ENCODE results near the gene PTPRT. TPM values are rescaled to one million over a fixed set of nuclear protein-coding genes. Genes with fewer than 3 reads are reported as not detected.

The PTPRT gene
- total and polyA plus RNA-seq, 2 of the 13 experiments (the other 11 are each of a cell fraction or from before 2014, with no cell fraction given): under 0.01 to 0.09 TPM

GRCh38 chr20:42656130-42656529 lies 533.6 kb downstream of the PTPRT start (continued):
- TF ChIP-seq CERS6 (CRISPR knock-in tag; IDR thresholded peaks at IDR 0.05): no peak
- no peak for TF ChIP-seq ZNF83 (CRISPR knock-in tag; IDR thresholded peaks at IDR 0.05; ENCODE audit: borderline replicate concordance)
- TF ChIP-seq ZNF335 (CRISPR knock-in tag; IDR thresholded peaks at IDR 0.05): no peak
- TF ChIP-seq ZNF138 (CRISPR knock-in tag; IDR thresholded peaks at IDR 0.05; ENCODE audit: low read depth): no peak

- in situ Hi-C loops (cut with HindIII; ENCODE audit: extremely low pct_ligation_motif_present, low pct_unique_long_range_greater_than_20kb) (no loop called here), intact Hi-C loops (cut with micrococcal nuclease; ENCODE audit: unreplicated experiment) (no loop called here)
- ChIA-PET CTCF (ENCODE audit: low intra/inter-chr PET ratio, low total read pairs) (no interaction called here), POLR2A (no interaction called here)
- Histone ChIP-seq H3K4me1 (ENCODE audit: insufficient read depth, low read length) (no peaks in the 10 kb centered on the region), H3K9me3 (ENCODE audit: low read length) (peaks cover 92% of the 10 kb centered on the region), H2AFZ (ENCODE audit: low read length) (no peak overlapping the region), H3K36me3 (replicated peaks in 1 of 2; ENCODE audit: control insufficient read depth in 1 of 2, insufficient read depth in 2 of 2, low read length in 2 of 2) (no peaks in the 10 kb centered on the region), H3K9ac (ENCODE audit: insufficient read depth, low read depth, low read length) (no peak overlapping the region), H3K27me3 (ENCODE audit: control insufficient read depth in 1 of 2, insufficient read depth in 2 of 2, low read length in 2 of 2) (no peaks in the 10 kb centered on the region), H3K27ac (ENCODE audit: extremely low read length, insufficient read depth, low read length) (no peak overlapping the region), H3K4me3 (replicated peaks in 1 of 3; ENCODE audit: insufficient read depth in 1 of 3, low read depth in 2 of 3, low read length in 3 of 3) (no peak overlapping the region), H4K20me1 (ENCODE audit: insufficient read depth, low read length) (no peaks in the 10 kb centered on the region), H3K4me2 (ENCODE audit: low read depth, low read length) (no peak overlapping the region), H3K79me2 (ENCODE audit: insufficient read depth, low read length) (no peaks in the 10 kb centered on the region)
- no TSS peak for BruUV-seq (replicated peaks)
- WGBS (ENCODE audit: low lambda C conversion rate): 0% methylated on average over 2 of the region's 2 CpGs
- FAIRE-seq (no peak), DNase-seq (ENCODE audit: low spot score) (no peak), ATAC-seq (no peak)
- TF ChIP-seq ZNF580 (CRISPR knock-in tag; IDR thresholded peaks at IDR 0.05; ENCODE audit: borderline replicate concordance, low read depth) (no peak), ZFAT (CRISPR knock-in tag; conservative IDR thresholded peaks at IDR 0.05) (no peak), NAIF1 (CRISPR knock-in tag; IDR thresholded peaks at IDR 0.05; ENCODE audit: borderline replicate concordance) (no peak), ATF1 (CRISPR knock-in tag; IDR thresholded peaks at IDR 0.05) (no peak), DRAP1 (CRISPR knock-in tag; IDR thresholded peaks at IDR 0.05) (no peak), YY1 (IDR thresholded peaks at IDR 0.05; ENCODE audit: insufficient read depth, insufficient replicate concordance, low read depth, low read length) (no peak), SSRP1 (CRISPR knock-in tag; IDR thresholded peaks at IDR 0.05) (no peak), DZIP1 (CRISPR knock-in tag; IDR thresholded peaks at IDR 0.05) (no peak), ATF5 (CRISPR knock-in tag; IDR thresholded peaks at IDR 0.05; ENCODE audit: low read depth) (no peak), GTF3A (CRISPR knock-in tag; conservative IDR thresholded peaks at IDR 0.05) (no peak), ZNF17 (CRISPR knock-in tag; IDR thresholded peaks at IDR 0.05) (no peak), PRDM4 (CRISPR knock-in tag; IDR thresholded peaks at IDR 0.05; ENCODE audit: borderline replicate concordance) (no peak)
Observed at GRCh38 chr20:42652266-42652665, 537.4 kb downstream of the PTPRT start.
